Liver (tissue), 9 donors: ENCODE data around the gene HRCT1. TPM values are rescaled to one million over a fixed set of nuclear protein-coding genes. Genes with fewer than 3 reads are reported as not detected.
A peak's percentile ranks its signal among the peaks of the same experiment; 100 is the strongest.

Source experiments
- DNase-seq: peaks from one replicate; pipeline ENCODE4 v3.0.0-alpha.2; 2017; ENCODE audit warnings: low spot score
- H3K27ac ChIP-seq, 2 donors: one replicate each; pipeline ENCODE4 v1.7.0; 2013; ENCODE audit warnings: inconsistent platforms in 2 of 2, low read length in 2 of 2, control low read depth in 1 of 2, low read depth in 1 of 2, mild to moderate bottlenecking in 1 of 2
- H3K27me3 ChIP-seq, 4 donors: one replicate each; pipeline versions ENCODE4 v1.6.1 to v1.7.0; 2013; ENCODE audit warnings: low read length in 3 of 4, inconsistent platforms in 1 of 4, mild to moderate bottlenecking in 1 of 4, moderate library complexity in 1 of 4; ENCODE audit not compliant: control insufficient read depth in 4 of 4, insufficient read depth in 4 of 4
- H3K36me3 ChIP-seq, 4 donors: one replicate each; pipeline versions ENCODE4 v1.6.1 to v1.7.0; 2013; ENCODE audit warnings: low read length in 3 of 4, mild to moderate bottlenecking in 3 of 4, low read depth in 1 of 4, moderate library complexity in 1 of 4; ENCODE audit not compliant: control insufficient read depth in 4 of 4, insufficient read depth in 3 of 4
- H3K4me1 ChIP-seq, 4 donors: one replicate each; pipeline versions ENCODE4 v1.6.1 to v1.7.0; 2013; ENCODE audit warnings: low read length in 3 of 4, mild to moderate bottlenecking in 3 of 4, moderate library complexity in 1 of 4; ENCODE audit not compliant: control insufficient read depth in 4 of 4, insufficient read depth in 4 of 4
- H3K4me3 ChIP-seq, 3 donors: one replicate each; pipeline versions ENCODE4 v1.6.1 to v1.7.0; 2013; ENCODE audit warnings: low read length in 3 of 3, control low read depth in 1 of 3, low read depth in 1 of 3, mild to moderate bottlenecking in 1 of 3
- H3K9ac ChIP-seq, 2 donors: one replicate each; pipeline ENCODE4 v1.7.0; 2013; ENCODE audit warnings: low read length in 2 of 2, mild to moderate bottlenecking in 2 of 2, moderate library complexity in 2 of 2, control low read depth in 1 of 2, low read depth in 1 of 2
- H3K9me3 ChIP-seq, 4 donors: one replicate each; pipeline versions ENCODE4 v1.6.1 to v1.7.0; 2013; ENCODE audit warnings: low read length in 3 of 4; ENCODE audit not compliant: control insufficient read depth in 4 of 4
- EGR1 ChIP-seq, 2 donors: IDR thresholded peaks; 2 replicates each; pipeline ENCODE4 v1.6.1; 2016 to 2018; ENCODE audit warnings: antibody characterized with exemption in 2 of 2, low read depth in 2 of 2
- FOXA1 ChIP-seq: IDR thresholded peaks from 2 replicates; pipeline ENCODE4 v1.6.1; 2016; ENCODE audit warnings: antibody characterized with exemption
- FOXA2 ChIP-seq: IDR thresholded peaks from 2 replicates; pipeline ENCODE4 v1.6.1; 2016; ENCODE audit warnings: antibody characterized with exemption
- GABPA ChIP-seq, 2 donors: IDR thresholded peaks in 1 of 2; conservative IDR thresholded peaks in 1 of 2; 2 replicates each; pipeline ENCODE4 v1.6.1; 2016; ENCODE audit warnings: antibody characterized with exemption in 2 of 2, mild to moderate bottlenecking in 1 of 2, moderate library complexity in 1 of 2
- HNF4A ChIP-seq, 2 donors: conservative IDR thresholded peaks; 2 replicates each; pipeline ENCODE4 v1.6.1; 2016; ENCODE audit warnings: antibody characterized with exemption in 2 of 2, mild to moderate bottlenecking in 2 of 2
- HNF4G ChIP-seq: IDR thresholded peaks from 2 replicates; pipeline ENCODE4 v1.6.1; 2016; ENCODE audit warnings: antibody characterized with exemption
- JUND ChIP-seq, 2 donors: IDR thresholded peaks; 2 replicates each; pipeline ENCODE4 v1.6.1; 2016; ENCODE audit warnings: antibody characterized with exemption in 2 of 2
- NR2F2 ChIP-seq: IDR thresholded peaks from 2 replicates; pipeline ENCODE4 v1.6.1; 2016; ENCODE audit warnings: antibody characterized with exemption
- RAD21 ChIP-seq, 2 donors: IDR thresholded peaks; 2 replicates each; pipeline ENCODE4 v1.6.1; 2016; ENCODE audit warnings: antibody characterized with exemption in 2 of 2, mild to moderate bottlenecking in 2 of 2
- RXRA ChIP-seq, 2 donors: IDR thresholded peaks; 2 replicates each; pipeline ENCODE4 v1.6.1; 2017 to 2018; ENCODE audit warnings: antibody characterized with exemption in 2 of 2, mild to moderate bottlenecking in 1 of 2
- SP1 ChIP-seq: IDR thresholded peaks from 2 replicates; pipeline ENCODE4 v1.6.1; 2018; ENCODE audit warnings: antibody characterized with exemption, mild to moderate bottlenecking
- TAF1 ChIP-seq: conservative IDR thresholded peaks from 2 replicates; pipeline ENCODE4 v1.6.1; 2016; ENCODE audit warnings: antibody characterized with exemption, mild to moderate bottlenecking
- YY1 ChIP-seq: IDR thresholded peaks from 2 replicates; pipeline ENCODE4 v1.6.1; 2016; ENCODE audit warnings: antibody characterized with exemption, mild to moderate bottlenecking
- WGBS: extraction: QIAGEN DNeasy Blood & Tissue Kit; methylation state at CpG from one replicate; pipeline ENCODE4 v1.1.7; 2013; 5-methylcytosine and 5-hydroxymethylcytosine counted together
- polyA plus RNA-seq, 2 donors: library from polyadenylated mRNA; stranded (reverse) in 1 of 2; unstranded in 1 of 2; fragments of 200-250 nt in 1 of 2; fragments of >200 nt in 1 of 2; fragmentation: Nextera tagmentation in 1 of 2; extraction: Ambion mirVana in 1 of 2; gene quantifications; one replicate each; pipeline versions ENCODE4 v1.2.1 to v1.2.3, GENCODE V29; 2013 to 2015
- total RNA-seq, 2 donors: library from RNA; depleted of rRNA; stranded (reverse); fragments of >200 nt; gene quantifications; one replicate each; pipeline ENCODE4 v1.2.3, GENCODE V29; 2014
- TF ChIP-seq, protein P1 (sequence below): IDR thresholded peaks from 2 replicates; pipeline ENCODE4 v1.6.1; 2016; ENCODE audit warnings: antibody characterized with exemption
- TF ChIP-seq, protein P2 (sequence below): IDR thresholded peaks from 2 replicates; pipeline ENCODE4 v1.6.1; 2016; ENCODE audit warnings: antibody characterized with exemption
- TF ChIP-seq, protein P3 (sequence below): fragments of 150-350 bp; IDR thresholded peaks from 2 replicates; pipeline ENCODE4 v1.5.1; 2017; ENCODE audit warnings: improper control_type of control experiment, low read depth, low read length; ENCODE audit not compliant: missing input control
- TF ChIP-seq, protein P4 (sequence below): IDR thresholded peaks from 2 replicates; pipeline ENCODE4 v1.6.1; 2016; ENCODE audit warnings: antibody characterized with exemption, mild to moderate bottlenecking
- TF ChIP-seq, protein P5 (sequence below): IDR thresholded peaks from 2 replicates; pipeline ENCODE4 v1.6.1; 2016; ENCODE audit warnings: antibody characterized with exemption
- donor health status: healthy.
- donor health status: healthy.
- donor health status: healthy.
- donor health status: healthy.
- donor health status: healthy.

Gene HRCT1
- total and polyA plus RNA-seq, 4 donors = 0.08 to 2.9 (median 0.27) TPM

DNA sequence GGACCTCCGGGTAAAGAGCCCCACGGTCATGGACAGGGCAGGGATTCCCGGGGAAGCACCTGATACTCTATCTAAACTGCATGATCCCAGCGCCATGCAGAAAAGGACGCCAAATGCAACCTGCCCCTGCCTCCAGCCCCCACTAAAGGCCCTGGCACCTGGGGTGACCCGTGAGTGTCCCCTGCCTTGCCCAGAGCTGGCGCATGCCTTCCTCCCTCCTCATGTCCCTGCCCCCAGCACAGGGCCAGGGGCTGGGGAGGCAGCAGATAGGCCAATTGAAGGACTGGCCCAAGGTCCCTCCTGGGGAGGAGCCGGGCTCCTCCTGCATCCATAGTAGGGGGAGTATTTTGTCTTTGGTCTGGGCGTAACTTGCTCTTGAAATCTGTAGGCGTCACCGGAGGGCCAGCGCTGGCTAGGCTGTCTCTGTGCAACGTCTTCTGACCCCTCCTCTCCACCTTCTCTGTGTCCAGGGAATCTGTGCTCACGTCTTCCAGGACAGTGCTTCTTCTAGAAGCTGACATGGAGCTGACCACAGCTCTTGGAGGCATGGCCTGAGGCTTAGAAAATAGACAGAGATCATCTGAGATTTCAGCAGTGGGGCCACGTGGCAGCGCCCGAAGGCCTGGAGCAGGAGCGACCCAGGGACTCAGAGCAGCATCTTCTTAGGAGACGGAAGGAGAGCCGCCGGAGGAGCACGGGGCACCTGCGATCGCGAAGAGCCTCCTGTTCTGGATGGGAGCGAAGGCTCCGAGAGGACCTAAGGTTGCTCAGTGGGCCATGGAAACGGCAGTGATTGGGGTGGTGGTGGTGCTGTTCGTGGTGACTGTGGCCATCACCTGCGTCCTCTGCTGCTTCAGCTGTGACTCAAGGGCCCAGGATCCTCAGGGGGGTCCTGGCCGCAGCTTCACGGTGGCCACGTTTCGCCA is 3.9 kb downstream of the HRCT1 start:
- no peaks in the 10 kb centered on the region for H3K9me3 ChIP-seq
- no peak overlapping the region for H3K9ac ChIP-seq
- peak overlapping the region in 1 of 3 donors; percentile 12 for H3K4me3 ChIP-seq
- no peaks in the 10 kb centered on the region for H3K36me3 ChIP-seq
- TF ChIP-seq, protein P1, sequence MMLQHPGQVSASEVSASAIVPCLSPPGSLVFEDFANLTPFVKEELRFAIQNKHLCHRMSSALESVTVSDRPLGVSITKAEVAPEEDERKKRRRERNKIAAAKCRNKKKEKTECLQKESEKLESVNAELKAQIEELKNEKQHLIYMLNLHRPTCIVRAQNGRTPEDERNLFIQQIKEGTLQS = no peak
- TF ChIP-seq RAD21 (IDR thresholded peaks at IDR 0.05) = no peak
- no peaks in the 10 kb centered on the region for H3K27me3 ChIP-seq
- no peak for DNase-seq
- peak overlapping the region; percentile 74 to 78 for H3K27ac ChIP-seq
- peaks cover 16 to 55% (median 40%) of the 10 kb centered on the region in 4 donors for H3K4me1 ChIP-seq
- 86% methylated on average over 34 of the region's 34 CpGs for WGBS

DNA sequence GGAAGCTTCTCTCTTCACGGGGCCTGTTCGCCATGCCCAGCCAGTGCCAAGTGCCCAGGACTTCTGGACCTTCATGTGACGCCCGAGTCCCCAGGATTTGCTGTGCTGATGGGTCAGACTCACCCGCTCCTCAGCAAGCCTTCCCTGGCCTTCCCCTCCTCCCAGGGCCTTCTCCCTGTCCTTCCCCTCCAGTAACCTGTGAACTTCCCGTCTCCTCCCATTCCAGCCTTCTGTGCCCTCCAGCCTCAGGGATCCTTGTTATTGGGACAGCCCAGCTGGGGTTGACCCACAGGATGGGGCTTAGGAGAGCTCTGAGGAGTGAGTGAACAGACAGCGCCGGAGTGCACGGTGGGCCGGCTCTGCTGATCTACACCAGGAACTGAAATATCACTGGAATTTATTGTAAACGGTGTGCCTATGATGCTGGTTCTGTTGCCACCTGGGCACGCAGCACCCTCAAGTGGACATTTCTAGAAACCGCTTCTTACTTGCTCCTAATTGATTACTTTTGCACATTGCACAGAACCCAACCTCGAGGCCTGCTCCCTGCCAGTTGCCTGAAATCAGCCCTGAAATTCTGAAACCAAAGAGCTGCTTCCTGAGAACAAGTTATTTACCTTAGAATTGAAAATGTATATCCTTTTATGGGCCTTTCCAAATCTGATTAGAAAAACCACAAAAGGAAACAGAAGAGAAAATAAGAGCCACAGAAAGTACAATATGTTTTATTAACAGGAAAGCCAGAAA is 4.8 kb downstream of the HRCT1 start:
- Histone ChIP-seq H3K36me3 (no peaks in the 10 kb centered on the region), H3K4me1 (peaks cover 16 to 48% (median 37%) of the 10 kb centered on the region in 4 donors), H3K9ac (no peak overlapping the region), H3K9me3 (no peaks in the 10 kb centered on the region), H3K4me3 (no peak overlapping the region), H3K27me3 (no peaks in the 10 kb centered on the region), H3K27ac (peak overlapping the region in 1 of 2 donors; percentile 46)
- TF ChIP-seq GABPA (IDR thresholded peaks at IDR 0.05 in 1 of 2, conservative IDR thresholded peaks at IDR 0.05 in 1 of 2) (no peak), HNF4A (conservative IDR thresholded peaks at IDR 0.05) (peak in 1 of 2 donors; percentile 20), RXRA (IDR thresholded peaks at IDR 0.05) (no peak), RAD21 (IDR thresholded peaks at IDR 0.05) (peak; percentile 75 to 82), SP1 (peak; percentile 39), FOXA2 (no peak), FOXA1 (no peak), NR2F2 (peak; percentile 54), TAF1 (no peak), YY1 (no peak), JUND (IDR thresholded peaks at IDR 0.05) (no peak), HNF4G (no peak), EGR1 (IDR thresholded peaks at IDR 0.05; ENCODE audit: low read depth in 2 of 2) (no peak)
- TF ChIP-seq, protein P1 = no peak
- TF ChIP-seq, protein P2, sequence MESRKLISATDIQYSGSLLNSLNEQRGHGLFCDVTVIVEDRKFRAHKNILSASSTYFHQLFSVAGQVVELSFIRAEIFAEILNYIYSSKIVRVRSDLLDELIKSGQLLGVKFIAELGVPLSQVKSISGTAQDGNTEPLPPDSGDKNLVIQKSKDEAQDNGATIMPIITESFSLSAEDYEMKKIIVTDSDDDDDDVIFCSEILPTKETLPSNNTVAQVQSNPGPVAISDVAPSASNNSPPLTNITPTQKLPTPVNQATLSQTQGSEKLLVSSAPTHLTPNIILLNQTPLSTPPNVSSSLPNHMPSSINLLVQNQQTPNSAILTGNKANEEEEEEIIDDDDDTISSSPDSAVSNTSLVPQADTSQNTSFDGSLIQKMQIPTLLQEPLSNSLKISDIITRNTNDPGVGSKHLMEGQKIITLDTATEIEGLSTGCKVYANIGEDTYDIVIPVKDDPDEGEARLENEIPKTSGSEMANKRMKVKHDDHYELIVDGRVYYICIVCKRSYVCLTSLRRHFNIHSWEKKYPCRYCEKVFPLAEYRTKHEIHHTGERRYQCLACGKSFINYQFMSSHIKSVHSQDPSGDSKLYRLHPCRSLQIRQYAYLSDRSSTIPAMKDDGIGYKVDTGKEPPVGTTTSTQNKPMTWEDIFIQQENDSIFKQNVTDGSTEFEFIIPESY = no peak
- TF ChIP-seq, protein P3, sequence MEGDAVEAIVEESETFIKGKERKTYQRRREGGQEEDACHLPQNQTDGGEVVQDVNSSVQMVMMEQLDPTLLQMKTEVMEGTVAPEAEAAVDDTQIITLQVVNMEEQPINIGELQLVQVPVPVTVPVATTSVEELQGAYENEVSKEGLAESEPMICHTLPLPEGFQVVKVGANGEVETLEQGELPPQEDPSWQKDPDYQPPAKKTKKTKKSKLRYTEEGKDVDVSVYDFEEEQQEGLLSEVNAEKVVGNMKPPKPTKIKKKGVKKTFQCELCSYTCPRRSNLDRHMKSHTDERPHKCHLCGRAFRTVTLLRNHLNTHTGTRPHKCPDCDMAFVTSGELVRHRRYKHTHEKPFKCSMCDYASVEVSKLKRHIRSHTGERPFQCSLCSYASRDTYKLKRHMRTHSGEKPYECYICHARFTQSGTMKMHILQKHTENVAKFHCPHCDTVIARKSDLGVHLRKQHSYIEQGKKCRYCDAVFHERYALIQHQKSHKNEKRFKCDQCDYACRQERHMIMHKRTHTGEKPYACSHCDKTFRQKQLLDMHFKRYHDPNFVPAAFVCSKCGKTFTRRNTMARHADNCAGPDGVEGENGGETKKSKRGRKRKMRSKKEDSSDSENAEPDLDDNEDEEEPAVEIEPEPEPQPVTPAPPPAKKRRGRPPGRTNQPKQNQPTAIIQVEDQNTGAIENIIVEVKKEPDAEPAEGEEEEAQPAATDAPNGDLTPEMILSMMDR = peak; percentile 54
- TF ChIP-seq, protein P4, sequence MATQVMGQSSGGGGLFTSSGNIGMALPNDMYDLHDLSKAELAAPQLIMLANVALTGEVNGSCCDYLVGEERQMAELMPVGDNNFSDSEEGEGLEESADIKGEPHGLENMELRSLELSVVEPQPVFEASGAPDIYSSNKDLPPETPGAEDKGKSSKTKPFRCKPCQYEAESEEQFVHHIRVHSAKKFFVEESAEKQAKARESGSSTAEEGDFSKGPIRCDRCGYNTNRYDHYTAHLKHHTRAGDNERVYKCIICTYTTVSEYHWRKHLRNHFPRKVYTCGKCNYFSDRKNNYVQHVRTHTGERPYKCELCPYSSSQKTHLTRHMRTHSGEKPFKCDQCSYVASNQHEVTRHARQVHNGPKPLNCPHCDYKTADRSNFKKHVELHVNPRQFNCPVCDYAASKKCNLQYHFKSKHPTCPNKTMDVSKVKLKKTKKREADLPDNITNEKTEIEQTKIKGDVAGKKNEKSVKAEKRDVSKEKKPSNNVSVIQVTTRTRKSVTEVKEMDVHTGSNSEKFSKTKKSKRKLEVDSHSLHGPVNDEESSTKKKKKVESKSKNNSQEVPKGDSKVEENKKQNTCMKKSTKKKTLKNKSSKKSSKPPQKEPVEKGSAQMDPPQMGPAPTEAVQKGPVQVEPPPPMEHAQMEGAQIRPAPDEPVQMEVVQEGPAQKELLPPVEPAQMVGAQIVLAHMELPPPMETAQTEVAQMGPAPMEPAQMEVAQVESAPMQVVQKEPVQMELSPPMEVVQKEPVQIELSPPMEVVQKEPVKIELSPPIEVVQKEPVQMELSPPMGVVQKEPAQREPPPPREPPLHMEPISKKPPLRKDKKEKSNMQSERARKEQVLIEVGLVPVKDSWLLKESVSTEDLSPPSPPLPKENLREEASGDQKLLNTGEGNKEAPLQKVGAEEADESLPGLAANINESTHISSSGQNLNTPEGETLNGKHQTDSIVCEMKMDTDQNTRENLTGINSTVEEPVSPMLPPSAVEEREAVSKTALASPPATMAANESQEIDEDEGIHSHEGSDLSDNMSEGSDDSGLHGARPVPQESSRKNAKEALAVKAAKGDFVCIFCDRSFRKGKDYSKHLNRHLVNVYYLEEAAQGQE = no peak
- TF ChIP-seq, protein P5, sequence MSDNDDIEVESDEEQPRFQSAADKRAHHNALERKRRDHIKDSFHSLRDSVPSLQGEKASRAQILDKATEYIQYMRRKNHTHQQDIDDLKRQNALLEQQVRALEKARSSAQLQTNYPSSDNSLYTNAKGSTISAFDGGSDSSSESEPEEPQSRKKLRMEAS = peak; percentile 29
- no peak for DNase-seq
- WGBS = 54% methylated on average over 14 of the region's 14 CpGs
